HEK293 (cell line): ENCODE measurements around the gene PLD5.
"Not testable (repeated sequence)": the region's sequence is repeated elsewhere in the genome, so short reads cannot be mapped to it uniquely, and the experiment has no call there.

Source experiments
- CTCF ChIP-seq: fragments of 450-650 bp; formaldehyde crosslinking; IDR thresholded peaks from 2 replicates; pipeline ENCODE4 v1.5.1; 2016; ENCODE audit warnings: missing biosample characterization, missing genetic modification characterization
- PRDM10 ChIP-seq: fragments of 450-650 bp; formaldehyde crosslinking; IDR thresholded peaks from 2 replicates; pipeline ENCODE4 v1.5.1; 2016; ENCODE audit warnings: missing biosample characterization, missing genetic modification characterization
- PRDM4 ChIP-seq: fragments of 450-650 bp; formaldehyde crosslinking; IDR thresholded peaks from 2 replicates; pipeline ENCODE4 v1.5.1; 2017; ENCODE audit warnings: missing biosample characterization, missing genetic modification characterization
- SP3 ChIP-seq: fragments of 450-650 bp; formaldehyde crosslinking; IDR thresholded peaks from 2 replicates; pipeline ENCODE4 v1.5.1; 2016; ENCODE audit warnings: missing biosample characterization, missing genetic modification characterization
- ZNF121 ChIP-seq: fragments of 450-650 bp; formaldehyde crosslinking; IDR thresholded peaks from 2 replicates; pipeline ENCODE4 v1.5.1; 2016; ENCODE audit warnings: missing biosample characterization, missing genetic modification characterization
- ZNF146 ChIP-seq: fragments of 450-650 bp; formaldehyde crosslinking; IDR thresholded peaks from 2 replicates; pipeline ENCODE4 v1.5.1; 2016; ENCODE audit warnings: missing biosample characterization, missing genetic modification characterization
- ZNF175 ChIP-seq: fragments of 450-650 bp; formaldehyde crosslinking; IDR thresholded peaks from 2 replicates; pipeline ENCODE4 v1.5.1; 2016; ENCODE audit warnings: missing biosample characterization, missing genetic modification characterization
- ZNF19 ChIP-seq: fragments of 450-650 bp; formaldehyde crosslinking; IDR thresholded peaks from 2 replicates; pipeline ENCODE4; 2016; ENCODE audit warnings: missing biosample characterization, missing genetic modification characterization, low read depth
- ZNF416 ChIP-seq: fragments of 450-650 bp; formaldehyde crosslinking; IDR thresholded peaks from 2 replicates; pipeline ENCODE4 v1.5.1; 2016; ENCODE audit warnings: missing biosample characterization, missing genetic modification characterization
- ZNF473 ChIP-seq: fragments of 450-650 bp; formaldehyde crosslinking; IDR thresholded peaks from 2 replicates; pipeline ENCODE4 v1.5.1; 2017; ENCODE audit warnings: missing biosample characterization, missing genetic modification characterization

- not testable (repeated sequence) for TF ChIP-seq CTCF (tag by site-specific recombination); ZNF416 (tag by site-specific recombination); SP3 (tag by site-specific recombination); PRDM10 (tag by site-specific recombination); ZNF121 (tag by site-specific recombination); ZNF473 (tag by site-specific recombination); ZNF175; ZNF146 (tag by site-specific recombination); ZNF19 (tag by site-specific recombination); PRDM4
These were observed 236.4 kb downstream of the PLD5 start for GRCh38 chr1:242288067-242288466.
